Measurements from ENCODE around the gene CACNB4. TPM values are rescaled to one million over a fixed set of nuclear protein-coding genes. Genes with fewer than 3 reads are reported as not detected.

CACNB4 gene
- total RNA-seq, 1 donor from 2014 or later, result 5.1 TPM

GRCh38 chr2:151971301-151972051 lies 127.4 kb downstream of the CACNB4 start:
- no peaks in the 10 kb centered on the region for H3K36me3 Mint-ChIP-seq (ENCODE audit: unreplicated experiment)
- H3K27me3 Mint-ChIP-seq (ENCODE audit: unreplicated experiment), result no peaks in the 10 kb centered on the region
- no peak overlapping the region for H3K27ac Mint-ChIP-seq (ENCODE audit: unreplicated experiment)
- DNase-seq, result no peak
- H3K4me1 Mint-ChIP-seq (ENCODE audit: low read depth, unreplicated experiment), result peaks cover 24% of the 10 kb centered on the region
- TF ChIP-seq CTCF (IDR thresholded peaks at IDR 0.05; ENCODE audit: partially characterized antibody, unreplicated experiment), result no peak
- H3K4me3 Mint-ChIP-seq (ENCODE audit: unreplicated experiment), result peak overlapping the region; percentile 17
- no peaks in the 10 kb centered on the region for H3K9me3 Mint-ChIP-seq (ENCODE audit: unreplicated experiment)

DNA sequence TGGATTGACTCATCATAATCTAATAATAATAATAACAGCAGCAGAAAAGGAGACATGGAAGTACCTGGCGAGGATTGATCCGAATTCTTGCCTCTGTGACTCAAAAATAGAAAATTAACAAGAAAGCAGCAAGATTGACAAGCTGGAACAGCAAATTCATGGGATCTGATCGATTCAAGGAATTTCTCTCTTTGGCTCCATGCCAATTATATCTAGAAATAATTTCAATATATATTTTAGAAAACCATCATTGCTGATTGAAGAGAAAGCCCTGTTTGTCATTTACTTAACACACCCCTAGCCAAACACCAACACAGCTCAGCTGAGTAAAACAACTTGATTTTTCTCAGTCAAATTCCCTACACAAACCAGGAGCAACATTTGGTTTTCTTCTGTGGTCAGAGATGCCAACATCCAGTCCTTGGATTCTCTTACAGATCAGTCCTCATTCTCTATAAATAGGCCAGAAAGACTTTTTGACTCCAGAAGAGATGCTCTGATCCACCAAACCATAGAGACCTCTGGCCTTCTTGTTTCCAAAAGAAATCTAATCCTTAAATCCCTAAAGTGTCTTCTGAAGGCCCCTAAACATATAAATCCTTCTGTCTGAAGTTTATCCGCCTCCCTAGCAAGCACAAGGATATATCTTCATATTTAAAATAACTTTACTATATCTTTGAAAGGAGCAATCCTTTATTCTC lies 129.9 kb downstream of the CACNB4 start:
- Mint-ChIP-seq H3K4me3 (ENCODE audit: unreplicated experiment) (no peak overlapping the region), H3K36me3 (ENCODE audit: unreplicated experiment) (no peaks in the 10 kb centered on the region)

GRCh38 chr2:151967829-151968722 lies 130.8 kb downstream of the CACNB4 start:
- peaks cover 15% of the 10 kb centered on the region for H3K4me1 Mint-ChIP-seq (ENCODE audit: low read depth, unreplicated experiment)
- TF ChIP-seq CTCF (IDR thresholded peaks at IDR 0.05; ENCODE audit: partially characterized antibody, unreplicated experiment), result no peak

More for the DNA sequence above, 129.9 kb downstream of the CACNB4 start:
- no peak for TF ChIP-seq CTCF (IDR thresholded peaks at IDR 0.05; ENCODE audit: partially characterized antibody, unreplicated experiment)
- H3K27me3 Mint-ChIP-seq (ENCODE audit: unreplicated experiment), result no peaks in the 10 kb centered on the region
- H3K27ac Mint-ChIP-seq (ENCODE audit: unreplicated experiment), result no peak overlapping the region
- peaks cover 21% of the 10 kb centered on the region for H3K4me1 Mint-ChIP-seq (ENCODE audit: low read depth, unreplicated experiment)
- no peaks in the 10 kb centered on the region for H3K9me3 Mint-ChIP-seq (ENCODE audit: unreplicated experiment)
- no peak for DNase-seq

GRCh38 chr2:151965884-151966283 lies 133.0 kb downstream of the CACNB4 start:
- H3K27ac Mint-ChIP-seq (ENCODE audit: unreplicated experiment), result no peak overlapping the region
- no peak for TF ChIP-seq CTCF (IDR thresholded peaks at IDR 0.05; ENCODE audit: partially characterized antibody, unreplicated experiment)
- DNase-seq, result no peak
- H3K4me3 Mint-ChIP-seq (ENCODE audit: unreplicated experiment), result no peak overlapping the region
- H3K36me3 Mint-ChIP-seq (ENCODE audit: unreplicated experiment), result no peaks in the 10 kb centered on the region
- no peaks in the 10 kb centered on the region for H3K9me3 Mint-ChIP-seq (ENCODE audit: unreplicated experiment)
- H3K27me3 Mint-ChIP-seq (ENCODE audit: unreplicated experiment), result no peaks in the 10 kb centered on the region
- peaks cover 5% of the 10 kb centered on the region for H3K4me1 Mint-ChIP-seq (ENCODE audit: low read depth, unreplicated experiment)

More at GRCh38 chr2:151967829-151968722, 130.8 kb downstream of the CACNB4 start:
- H3K27me3 Mint-ChIP-seq (ENCODE audit: unreplicated experiment), result no peaks in the 10 kb centered on the region
- H3K4me3 Mint-ChIP-seq (ENCODE audit: unreplicated experiment), result no peak overlapping the region
- H3K9me3 Mint-ChIP-seq (ENCODE audit: unreplicated experiment), result no peaks in the 10 kb centered on the region
- no peaks in the 10 kb centered on the region for H3K36me3 Mint-ChIP-seq (ENCODE audit: unreplicated experiment)
- no peak overlapping the region for H3K27ac Mint-ChIP-seq (ENCODE audit: unreplicated experiment)
- no peak for DNase-seq
